ENCODE results near the gene FOXN3.

FOXN3 gene

DNA sequence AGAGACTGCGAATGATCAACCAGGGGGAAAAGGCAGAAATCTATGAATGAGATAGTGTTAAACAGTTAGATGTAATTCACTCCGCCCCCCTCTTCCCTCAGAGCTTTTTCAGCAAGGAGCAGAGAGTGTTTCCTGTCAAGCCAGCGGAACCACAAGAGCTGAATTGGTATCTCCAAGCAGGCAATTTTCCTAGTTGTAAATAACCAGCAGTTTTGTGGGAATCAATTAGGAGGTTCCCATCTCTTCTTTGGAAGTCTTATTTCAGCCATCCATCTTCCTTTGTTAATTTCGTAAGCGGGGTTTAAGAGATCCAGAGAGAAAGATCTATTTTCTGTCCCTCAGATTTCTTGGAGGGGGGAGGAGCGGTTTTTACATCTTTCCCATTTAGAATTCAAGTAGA lies 178.0 kb downstream of the FOXN3 start:
- DNase-seq (ENCODE audit: low read depth in 1 of 2, low spot score in 1 of 2): no peak

DNA sequence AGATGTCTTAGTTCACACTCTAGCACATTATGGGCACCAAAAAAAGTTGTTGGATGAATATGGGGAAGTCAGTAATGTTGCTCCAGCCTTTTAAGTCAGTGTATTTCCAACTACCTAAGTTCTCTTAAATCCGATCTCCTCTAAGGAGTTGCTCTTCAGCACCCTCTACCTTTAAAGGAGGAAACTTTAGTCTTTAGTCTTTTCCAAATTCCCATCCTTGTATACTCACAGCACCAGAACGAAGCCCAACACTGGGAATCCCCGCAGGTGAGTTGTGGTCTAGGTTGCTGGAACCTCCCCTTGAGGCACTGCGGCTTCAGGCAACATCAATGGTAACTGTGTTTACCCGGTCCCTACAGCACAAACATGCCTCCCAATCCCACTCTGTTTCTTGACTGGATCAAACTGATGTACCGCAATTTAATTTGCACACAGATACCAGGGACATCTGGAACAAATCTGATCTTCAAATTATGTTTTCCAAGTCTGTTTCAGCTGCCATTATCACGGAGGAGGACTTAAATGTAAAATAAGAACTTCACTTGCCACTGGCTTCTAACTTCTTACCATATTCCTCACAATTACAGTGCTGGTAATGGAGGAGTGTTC lies 179.0 kb downstream of the FOXN3 start:
- DNase-seq (ENCODE audit: low read depth in 1 of 2, low spot score in 1 of 2): no peak

DNA sequence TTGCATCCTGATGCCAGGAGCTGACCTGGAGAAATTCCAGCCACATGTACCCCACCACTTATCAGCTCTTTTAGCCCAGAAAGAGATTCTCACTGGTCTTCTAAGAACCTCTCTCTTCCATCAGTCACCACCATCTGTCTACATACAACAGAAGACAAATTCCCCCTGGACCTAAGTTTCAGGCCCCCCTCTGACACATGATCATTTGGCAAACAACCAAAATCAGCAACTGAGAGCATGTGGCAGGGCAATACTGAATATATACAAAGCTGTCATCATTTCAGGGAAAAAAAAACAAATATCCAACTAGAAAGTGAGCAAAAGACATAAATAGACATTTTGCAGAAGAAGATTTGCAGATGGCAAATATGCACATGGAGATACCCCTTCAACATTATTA lies 180.2 kb downstream of the FOXN3 start:
- no peak for DNase-seq (ENCODE audit: low read depth in 1 of 2, low spot score in 1 of 2)

DNA sequence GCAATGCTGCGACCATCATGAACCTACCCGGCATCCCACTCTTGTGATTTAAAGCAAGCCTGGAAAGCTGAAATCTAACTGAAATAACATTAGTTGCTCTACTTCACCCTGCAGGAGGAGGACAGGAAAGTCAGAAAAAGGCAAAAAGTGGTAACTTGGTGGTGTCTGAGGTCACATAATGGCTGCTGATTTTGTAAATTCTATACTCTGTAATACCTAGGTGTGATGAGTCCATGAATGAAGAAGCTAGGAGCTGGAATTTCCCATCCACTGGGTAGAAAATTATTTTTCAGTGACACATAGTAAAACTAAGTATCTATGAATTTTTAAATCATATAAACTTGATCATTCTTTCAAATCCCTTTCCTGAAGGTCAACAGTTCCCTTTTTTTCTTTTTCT lies 183.8 kb downstream of the FOXN3 start:
- no peak for DNase-seq (ENCODE audit: low read depth in 1 of 2, low spot score in 1 of 2)

DNA sequence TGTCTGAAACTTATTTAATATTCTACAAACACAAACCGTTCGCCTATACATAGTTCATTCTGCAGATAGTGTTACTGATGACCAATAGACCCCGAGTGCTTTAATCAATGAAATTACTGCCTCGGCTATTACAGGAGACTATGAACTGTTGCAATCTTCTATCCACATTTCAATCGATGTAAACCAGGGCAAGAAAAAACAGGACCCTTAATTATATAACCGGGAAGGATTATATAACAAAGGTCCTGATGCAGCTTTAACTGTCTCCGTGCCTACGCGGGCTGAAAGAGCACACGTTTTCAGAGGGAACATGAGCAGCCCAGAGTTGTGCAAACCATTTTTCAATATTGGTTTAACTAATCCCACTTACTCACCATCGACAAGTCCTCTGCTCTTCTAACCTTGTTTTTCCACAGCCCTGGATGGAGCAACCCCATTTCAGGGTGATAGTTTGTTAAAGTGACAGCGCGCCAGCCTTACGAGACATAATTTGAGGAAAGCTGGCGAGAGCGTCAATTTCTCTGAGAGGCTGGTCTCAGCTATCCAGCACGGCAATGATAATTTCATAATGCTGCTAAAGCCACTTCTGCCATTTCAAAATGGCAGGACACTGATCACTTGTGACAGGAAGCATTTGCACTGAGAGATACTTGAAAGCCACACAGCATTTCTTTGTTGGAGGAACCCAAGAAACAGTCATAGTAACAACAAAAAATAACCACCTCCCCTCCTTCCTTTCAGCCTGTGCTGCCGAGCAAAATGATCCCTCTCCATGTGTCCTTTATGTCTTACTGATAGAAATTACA lies 184.6 kb downstream of the FOXN3 start:
- DNase-seq (ENCODE audit: low read depth in 1 of 2, low spot score in 1 of 2): no peak

DNA sequence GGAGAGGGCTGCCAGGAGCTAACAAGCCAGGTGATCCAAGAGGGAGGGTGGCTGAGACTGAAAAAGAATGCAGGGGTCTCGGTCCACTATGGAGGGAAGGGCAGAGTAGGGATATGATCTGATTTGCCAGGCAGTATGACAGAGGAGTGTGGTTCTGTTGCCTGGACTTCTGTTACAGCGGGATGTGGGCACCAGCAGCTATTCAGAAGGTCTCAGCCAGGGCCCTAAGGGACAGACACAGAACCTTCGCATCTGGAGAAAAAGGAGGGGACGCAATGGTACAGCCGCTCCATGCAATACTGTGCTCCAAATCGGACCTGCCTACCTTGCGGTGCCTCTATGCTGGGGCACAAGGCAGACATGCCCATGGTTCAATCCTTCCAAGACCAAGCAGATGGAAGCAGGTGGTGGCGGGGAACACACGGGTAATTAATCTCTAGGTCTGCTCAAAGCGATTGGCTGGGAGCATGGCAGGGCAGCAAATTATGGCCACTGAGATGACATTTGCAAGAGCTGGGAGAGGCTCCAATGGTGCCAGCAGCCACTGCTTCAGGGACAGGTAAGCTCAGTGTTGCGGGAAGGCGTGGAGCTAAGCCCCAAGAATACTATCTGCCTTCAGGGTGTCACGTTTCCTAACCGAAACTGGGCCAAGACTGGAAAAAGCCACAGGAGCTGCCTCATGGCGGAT lies 185.5 kb downstream of the FOXN3 start:
- DNase-seq (ENCODE audit: low read depth in 1 of 2, low spot score in 1 of 2): no peak

DNA sequence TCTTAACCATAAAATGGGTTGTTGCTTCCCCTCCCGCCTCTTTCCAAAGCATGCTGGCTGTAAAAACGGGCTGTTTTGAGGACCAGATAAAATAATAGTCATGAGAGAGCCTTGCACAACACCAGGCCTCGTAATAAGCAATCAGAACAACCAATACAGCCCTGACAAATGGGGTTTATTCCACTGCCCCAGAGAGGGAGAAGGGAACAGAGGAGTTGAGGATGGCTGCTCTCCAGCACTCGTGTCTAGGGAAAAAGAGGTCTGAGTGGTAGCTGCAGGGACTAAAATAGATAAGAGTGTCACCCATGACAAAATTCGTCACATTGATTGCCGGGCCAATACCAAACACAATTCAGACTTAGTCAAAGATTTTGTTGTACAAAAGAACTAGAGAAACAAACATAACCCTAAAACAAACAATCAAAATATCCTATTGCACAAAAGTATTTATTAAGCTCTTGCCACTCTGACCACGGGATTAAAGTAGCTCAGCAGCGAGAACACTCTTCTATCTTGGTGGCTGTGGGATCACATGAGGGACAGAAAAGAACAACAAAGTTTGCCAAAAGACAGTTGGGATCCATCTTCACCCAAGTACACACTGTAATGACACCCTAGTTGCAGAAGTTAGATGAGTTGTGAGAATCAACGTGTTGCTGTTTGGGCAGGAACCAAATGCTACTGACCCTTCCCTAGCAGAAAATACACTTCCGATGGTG lies 188.0 kb downstream of the FOXN3 start:
- no peak for DNase-seq (ENCODE audit: low read depth in 1 of 2, low spot score in 1 of 2)

DNA sequence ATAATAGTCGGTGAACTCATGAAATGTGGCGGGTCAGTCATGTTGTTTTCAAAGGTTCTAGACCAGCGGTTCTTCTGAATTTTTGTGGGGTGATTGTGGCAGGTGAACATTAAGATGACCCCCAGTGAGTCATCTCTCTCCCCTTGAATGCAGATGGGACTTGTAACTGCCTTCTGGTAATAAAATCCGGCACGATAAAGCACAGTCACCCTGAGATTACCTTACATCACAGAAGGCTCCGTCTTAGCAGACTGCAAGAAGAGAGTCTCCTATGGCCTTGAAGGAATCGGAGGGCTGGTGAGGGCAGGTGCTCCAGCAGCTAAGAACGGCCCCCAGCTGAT lies 189.6 kb downstream of the FOXN3 start:
- DNase-seq (ENCODE audit: low read depth in 1 of 2, low spot score in 1 of 2): no peak

DNA sequence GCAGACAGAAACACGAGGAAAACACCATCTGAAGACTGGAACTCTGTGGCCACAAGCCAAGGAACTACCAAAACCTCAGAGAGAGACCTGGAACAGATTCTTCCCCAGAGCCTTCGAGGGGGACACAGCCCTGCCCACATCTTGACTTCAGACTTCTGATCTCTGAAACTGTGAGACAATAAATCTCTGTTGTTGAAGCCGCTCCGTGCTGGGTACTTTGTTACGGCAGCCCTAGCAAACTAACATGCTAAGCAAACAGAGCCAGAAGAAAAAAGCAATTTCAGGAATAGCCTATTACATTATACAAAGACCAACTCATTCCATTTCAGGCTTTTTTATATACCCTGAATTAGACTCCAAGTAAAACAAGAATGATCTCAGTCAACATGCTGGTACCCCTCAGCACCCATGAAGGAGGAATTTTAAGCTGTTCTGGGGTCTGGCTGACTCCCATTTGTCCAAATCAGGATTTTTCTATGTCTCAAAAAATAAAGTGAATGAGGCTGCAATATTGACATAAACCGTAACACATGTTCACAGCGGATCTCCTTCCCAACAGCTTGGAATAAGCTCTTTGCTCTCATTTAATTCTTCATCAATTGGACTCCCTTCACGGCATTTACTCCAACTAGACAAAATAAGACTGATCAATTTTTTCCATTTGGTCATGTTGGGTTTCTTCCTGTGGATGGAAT lies 190.1 kb downstream of the FOXN3 start:
- no peak for DNase-seq (ENCODE audit: low read depth in 1 of 2, low spot score in 1 of 2)

DNA sequence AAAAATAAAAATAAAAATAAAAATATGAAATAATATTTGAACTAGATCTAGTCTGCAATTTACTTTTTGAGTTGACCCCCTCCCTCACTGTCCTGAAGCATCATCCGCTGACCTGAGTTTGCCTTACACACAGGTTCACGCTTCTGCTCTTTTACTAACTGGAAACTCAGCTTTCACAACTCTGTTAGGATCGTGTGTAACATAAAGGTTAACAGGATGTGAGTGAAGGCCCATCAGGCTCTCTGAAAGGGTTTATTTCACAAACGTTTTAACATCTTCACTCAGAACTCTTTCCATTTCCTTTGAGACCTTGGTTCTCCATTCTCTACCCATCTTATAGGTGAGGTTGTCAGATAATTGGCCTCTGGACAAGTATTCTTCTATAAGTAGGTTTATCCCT lies 191.4 kb downstream of the FOXN3 start:
- no peak for DNase-seq (ENCODE audit: low read depth in 1 of 2, low spot score in 1 of 2)

DNA sequence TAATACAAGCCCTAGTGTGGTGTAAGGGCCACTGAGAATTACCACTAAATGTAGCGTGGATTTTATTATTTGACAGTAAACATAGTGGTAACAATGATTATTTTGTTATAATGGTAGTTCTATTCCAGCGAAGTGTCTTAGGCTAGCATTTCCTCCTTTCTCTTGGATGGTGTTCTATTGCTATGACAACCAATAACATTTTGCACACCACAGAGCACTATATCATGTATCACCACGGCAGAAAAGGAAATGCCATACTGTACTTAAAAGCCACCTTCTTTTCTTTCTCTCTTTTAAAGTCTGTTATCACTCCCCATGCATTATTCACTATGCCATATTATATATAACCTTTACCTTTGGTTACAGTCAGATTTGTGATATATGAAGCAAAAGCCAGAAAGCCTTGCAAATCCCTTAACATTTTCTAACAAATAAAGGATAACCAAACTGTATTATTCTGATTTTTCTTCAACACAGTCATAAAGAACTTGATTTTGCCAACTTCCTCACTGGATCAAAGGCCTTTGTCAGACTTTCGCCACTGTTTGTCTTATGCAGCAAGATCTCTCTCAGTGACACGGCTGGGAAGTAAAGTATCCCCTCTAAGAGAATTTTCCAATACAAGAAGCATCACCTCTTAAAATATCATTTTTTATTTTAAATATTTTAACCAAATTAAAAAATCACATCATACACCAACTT lies 195.8 kb downstream of the FOXN3 start:
- no peak for DNase-seq (ENCODE audit: low read depth in 1 of 2, low spot score in 1 of 2)

DNA sequence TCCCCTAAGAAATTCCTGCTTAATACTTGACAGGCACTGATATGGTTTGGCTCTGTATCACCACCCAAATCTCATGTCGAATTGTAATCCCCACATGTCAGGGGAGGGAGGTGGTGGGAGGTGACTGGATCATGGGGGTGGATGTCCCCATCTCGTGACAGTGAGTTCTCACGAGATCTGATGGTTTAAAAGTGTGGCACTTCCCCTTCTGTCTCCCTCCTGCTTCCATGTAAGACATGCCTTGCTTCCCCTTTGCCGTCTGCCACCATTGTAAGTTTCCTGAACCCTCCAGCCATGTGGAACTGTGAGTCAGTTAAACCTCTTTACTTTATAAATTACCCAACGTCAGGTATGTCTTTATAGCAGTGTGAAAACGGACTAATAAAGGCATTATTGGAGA lies 198.0 kb downstream of the FOXN3 start:
- DNase-seq (ENCODE audit: low read depth in 1 of 2, low spot score in 1 of 2): no peak

DNA sequence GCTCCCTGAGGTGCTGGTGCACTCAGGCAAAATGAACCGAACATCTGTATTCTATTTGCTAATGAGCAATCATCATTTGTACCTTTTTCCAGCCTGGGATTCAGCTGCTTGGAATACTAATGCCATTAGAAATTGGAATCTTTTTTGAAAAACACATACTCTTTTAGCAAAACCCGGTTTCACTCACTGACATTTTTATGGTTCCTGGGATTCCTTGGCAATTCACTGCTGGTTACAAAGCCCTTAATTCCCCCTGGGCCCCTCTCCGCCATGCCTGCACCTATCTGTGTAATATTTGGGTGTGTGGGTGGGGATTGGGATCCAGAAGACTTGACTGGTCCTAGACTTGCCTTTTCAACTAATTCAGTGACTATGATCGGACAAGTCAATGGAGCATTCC lies 199.1 kb downstream of the FOXN3 start:
- no peak for DNase-seq (ENCODE audit: low read depth in 1 of 2, low spot score in 1 of 2)

DNA sequence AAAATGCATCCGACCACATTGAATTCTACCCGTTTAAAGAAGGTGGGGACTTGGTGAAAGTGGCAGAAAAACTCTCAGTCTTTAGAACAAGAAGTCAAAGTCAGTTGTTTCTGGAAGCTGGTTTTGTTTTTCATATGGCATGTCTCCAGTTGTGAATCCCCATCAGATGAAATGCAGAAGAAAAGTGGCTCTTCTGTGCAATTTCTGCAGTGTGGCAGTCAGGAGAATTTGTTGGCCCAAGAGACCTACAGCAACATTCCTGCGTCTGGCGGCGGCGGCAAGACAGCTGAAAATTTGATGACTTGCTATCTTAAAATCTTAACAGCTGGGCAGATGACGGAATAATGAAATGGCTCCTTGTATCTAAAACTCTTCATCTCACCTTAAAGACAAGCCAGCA lies 201.5 kb downstream of the FOXN3 start:
- no peak for DNase-seq (ENCODE audit: low read depth in 1 of 2, low spot score in 1 of 2)

DNA sequence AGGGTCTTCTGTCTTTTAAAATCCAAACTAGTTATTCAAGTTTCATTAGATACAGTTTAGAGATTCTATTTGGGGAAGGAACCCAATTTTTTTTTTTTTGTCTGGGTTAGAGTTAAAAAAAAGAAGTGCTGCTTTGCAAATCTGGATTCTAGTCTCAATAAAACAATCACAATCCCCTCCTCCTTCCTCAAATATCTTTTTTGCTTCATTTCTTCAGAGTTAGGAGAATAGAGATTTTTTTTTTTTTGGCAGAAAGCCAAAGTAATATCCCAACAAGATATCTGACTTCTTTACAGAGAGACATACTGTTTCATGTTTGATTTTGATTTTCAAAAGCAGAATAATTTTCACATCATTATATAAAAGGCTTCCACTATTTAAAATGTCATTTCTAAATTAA lies 201.9 kb downstream of the FOXN3 start:
- DNase-seq (ENCODE audit: low read depth in 1 of 2, low spot score in 1 of 2): no peak

DNA sequence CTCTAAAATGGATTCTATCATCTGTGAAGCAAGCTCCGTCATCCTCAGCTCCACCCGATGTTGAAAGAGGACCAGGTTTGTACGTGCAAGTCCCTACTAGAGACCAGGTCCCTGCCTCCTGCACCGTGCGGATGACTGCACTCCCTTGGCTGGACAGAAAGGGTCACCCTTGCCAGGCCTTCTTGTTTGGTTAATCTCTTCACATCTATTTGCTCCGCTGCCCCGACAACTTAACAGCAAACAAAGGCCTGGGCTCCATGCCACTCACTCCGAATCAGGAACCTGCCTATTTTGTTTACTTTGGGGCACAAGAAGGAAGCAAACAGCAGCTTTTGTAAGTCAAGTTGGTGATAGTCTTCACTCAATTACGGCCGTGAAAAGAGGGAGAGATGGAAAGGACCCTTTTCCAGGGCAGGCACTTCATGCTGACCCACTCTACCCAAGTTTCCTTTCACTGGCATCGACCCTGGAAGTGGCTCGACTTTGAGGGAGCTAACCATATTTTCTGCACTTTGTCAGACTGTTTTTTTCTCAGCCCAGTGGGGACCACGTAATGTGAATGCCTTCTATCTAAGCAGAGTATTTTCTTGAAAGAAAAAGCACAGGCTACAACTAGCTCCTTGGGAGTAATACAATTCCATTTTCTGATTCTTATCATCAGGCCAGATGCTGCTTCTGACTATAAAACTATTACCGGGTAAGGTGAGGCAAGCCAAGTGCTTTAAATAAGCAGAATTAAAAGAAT lies 202.6 kb downstream of the FOXN3 start:
- no peak for DNase-seq (ENCODE audit: low read depth in 1 of 2, low spot score in 1 of 2)

DNA sequence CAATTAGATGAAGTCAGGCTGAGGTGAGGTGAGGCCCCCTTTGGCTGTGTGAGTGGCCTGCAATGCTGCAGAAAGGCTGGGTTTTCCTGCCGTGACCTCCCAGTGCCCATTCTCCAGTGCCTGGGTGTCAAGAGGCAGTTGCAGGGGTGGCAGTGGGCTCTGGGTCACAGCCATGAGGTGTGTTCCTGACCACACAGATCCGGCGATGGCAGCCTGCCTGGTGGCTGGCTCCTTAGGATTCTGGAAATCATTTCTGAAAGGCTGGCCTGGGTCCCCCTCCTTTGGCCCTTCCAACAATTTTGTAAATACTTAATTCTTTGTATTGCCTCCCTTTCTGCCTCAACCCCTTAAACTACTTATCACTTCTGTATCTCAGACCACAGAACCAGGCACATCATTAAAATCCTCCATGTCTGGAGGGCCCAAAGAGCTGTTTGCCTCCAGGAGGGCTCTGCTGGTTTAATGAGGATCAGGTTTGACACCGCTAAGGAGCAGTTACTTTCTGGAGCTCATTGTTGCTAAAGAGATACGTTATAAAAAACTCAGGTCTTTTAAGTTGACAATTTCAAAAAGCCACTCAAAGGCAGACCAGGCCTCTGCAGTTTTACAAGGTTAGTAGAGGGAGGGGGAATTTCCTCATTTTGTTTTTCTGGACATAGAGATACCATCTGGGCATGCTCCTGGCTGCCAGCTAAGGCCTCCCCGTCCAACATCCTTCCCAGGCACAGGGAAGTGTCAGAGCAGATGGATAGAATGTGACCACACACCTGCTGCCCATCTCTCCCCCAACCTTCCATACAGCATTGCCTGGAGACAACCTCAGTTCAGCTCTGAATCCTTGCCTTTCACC lies 204.4 kb downstream of the FOXN3 start:
- DNase-seq (ENCODE audit: low read depth in 1 of 2, low spot score in 1 of 2): no peak

DNA sequence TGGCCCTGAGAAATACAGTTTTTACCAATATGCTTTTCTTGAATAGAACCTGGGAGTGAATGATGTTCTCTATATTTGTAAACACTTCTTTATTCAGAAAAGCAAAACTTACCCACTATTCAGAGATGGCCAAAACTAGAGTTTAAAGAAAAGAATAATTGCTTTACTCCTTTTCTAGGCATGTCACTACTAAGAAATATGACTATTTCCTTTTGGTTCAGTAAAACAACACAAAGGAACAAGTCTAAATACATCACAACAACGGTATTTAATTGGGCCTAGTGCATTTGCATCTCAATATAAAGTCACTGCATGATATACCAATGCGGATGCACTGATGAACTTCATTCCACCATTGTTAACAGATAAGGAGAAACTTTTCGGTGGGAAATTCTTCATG lies 207.5 kb downstream of the FOXN3 start:
- no peak for DNase-seq (ENCODE audit: low read depth in 1 of 2, low spot score in 1 of 2)

DNA sequence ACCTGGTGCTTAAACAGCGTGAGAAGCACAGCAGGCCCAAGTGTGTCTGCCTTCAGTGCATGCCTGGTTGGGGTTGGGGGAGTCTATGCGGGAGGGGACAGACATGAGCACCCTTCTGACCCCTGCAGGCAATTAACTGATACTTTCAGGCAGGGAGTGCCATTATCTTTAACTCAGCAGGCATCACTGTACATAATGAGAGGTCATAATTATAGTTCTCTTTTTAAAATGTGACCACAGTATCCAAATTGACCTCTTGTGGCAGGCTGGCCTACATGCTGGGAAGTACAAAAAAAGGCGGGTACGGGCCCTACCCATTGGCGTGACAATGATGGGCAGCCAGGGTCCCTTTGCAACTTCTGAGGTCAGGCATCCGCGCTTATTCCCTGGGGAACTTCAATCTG lies 209.1 kb downstream of the FOXN3 start:
- no peak for DNase-seq (ENCODE audit: low read depth in 1 of 2, low spot score in 1 of 2)

Data from activated CD4-positive, alpha-beta T cell treated with anti-CD3 and anti-CD28 coated beads, Interleukin-2, amount 50 U/mL, for 24 hours (primary cell).